ENCODE data around the gene GABRR2. TPM values are rescaled to one million over a fixed set of nuclear protein-coding genes. Genes with fewer than 3 reads are reported as not detected.

Gene GABRR2
- total RNA-seq, 1 experiment from 2014 or later: 0.78 TPM

- Mint-ChIP-seq H3K27me3 (ENCODE audit: unreplicated experiment) (peaks cover 26% of the 10 kb centered on the region), H3K4me1 (ENCODE audit: low read depth, unreplicated experiment) (no peaks in the 10 kb centered on the region), H3K27ac (ENCODE audit: unreplicated experiment) (no peak overlapping the region), H3K36me3 (ENCODE audit: insufficient read depth, unreplicated experiment) (no peaks in the 10 kb centered on the region), H3K4me3 (ENCODE audit: low read depth, unreplicated experiment) (no peak overlapping the region), H3K9me3 (ENCODE audit: low read depth, unreplicated experiment) (no peaks in the 10 kb centered on the region)
- TF ChIP-seq CTCF (IDR thresholded peaks at IDR 0.05; ENCODE audit: unreplicated experiment): no peak
- CTCF ChIA-PET: no interaction called here
- no peak for DNase-seq
- intact Hi-C loops (cut with micrococcal nuclease; ENCODE audit: unreplicated experiment): no loop called here
- no TSS peak for BruUV-seq (replicated peaks)
Measured at GRCh38 chr6:89214197-89214596, 100.9 kb downstream of the GABRR2 start.

- TF ChIP-seq CTCF (IDR thresholded peaks at IDR 0.05; ENCODE audit: unreplicated experiment): no peak
- H3K27ac Mint-ChIP-seq (ENCODE audit: unreplicated experiment): no peak overlapping the region
- H3K27me3 Mint-ChIP-seq (ENCODE audit: unreplicated experiment): peaks cover 26% of the 10 kb centered on the region
- no peaks in the 10 kb centered on the region for H3K9me3 Mint-ChIP-seq (ENCODE audit: low read depth, unreplicated experiment)
- CTCF ChIA-PET: no interaction called here
- DNase-seq: no peak
- H3K4me3 Mint-ChIP-seq (ENCODE audit: low read depth, unreplicated experiment): no peak overlapping the region
- intact Hi-C loops (cut with micrococcal nuclease; ENCODE audit: unreplicated experiment): no loop called here
- no peaks in the 10 kb centered on the region for H3K4me1 Mint-ChIP-seq (ENCODE audit: low read depth, unreplicated experiment)
- BruUV-seq (replicated peaks): no TSS peak
- no peaks in the 10 kb centered on the region for H3K36me3 Mint-ChIP-seq (ENCODE audit: insufficient read depth, unreplicated experiment)
Measured at GRCh38 chr6:89212472-89212871, 102.6 kb downstream of the GABRR2 start.

GRCh38 chr6:89209457-89209856 is 105.6 kb downstream of the GABRR2 start:
- H3K9me3 Mint-ChIP-seq (ENCODE audit: low read depth, unreplicated experiment): no peaks in the 10 kb centered on the region
- no TSS peak for BruUV-seq (replicated peaks)

GRCh38 chr6:89208551-89208950 is 106.5 kb downstream of the GABRR2 start:
- no peak for DNase-seq
- H3K4me1 Mint-ChIP-seq (ENCODE audit: low read depth, unreplicated experiment): no peaks in the 10 kb centered on the region
- CTCF ChIA-PET: no interaction called here
- no peak for TF ChIP-seq CTCF (IDR thresholded peaks at IDR 0.05; ENCODE audit: unreplicated experiment)
- intact Hi-C loops (cut with micrococcal nuclease; ENCODE audit: unreplicated experiment): no loop called here
- peaks cover 52% of the 10 kb centered on the region for H3K27me3 Mint-ChIP-seq (ENCODE audit: unreplicated experiment)
- H3K9me3 Mint-ChIP-seq (ENCODE audit: low read depth, unreplicated experiment): no peaks in the 10 kb centered on the region
- H3K27ac Mint-ChIP-seq (ENCODE audit: unreplicated experiment): no peak overlapping the region
- H3K36me3 Mint-ChIP-seq (ENCODE audit: insufficient read depth, unreplicated experiment): no peaks in the 10 kb centered on the region
- no peak overlapping the region for H3K4me3 Mint-ChIP-seq (ENCODE audit: low read depth, unreplicated experiment)
- no TSS peak for BruUV-seq (replicated peaks)

More at GRCh38 chr6:89209457-89209856, 105.6 kb downstream of the GABRR2 start:
- TF ChIP-seq CTCF (IDR thresholded peaks at IDR 0.05; ENCODE audit: unreplicated experiment): no peak
- Mint-ChIP-seq H3K27ac (ENCODE audit: unreplicated experiment) (no peak overlapping the region), H3K36me3 (ENCODE audit: insufficient read depth, unreplicated experiment) (no peaks in the 10 kb centered on the region), H3K4me3 (ENCODE audit: low read depth, unreplicated experiment) (no peak overlapping the region), H3K4me1 (ENCODE audit: low read depth, unreplicated experiment) (no peaks in the 10 kb centered on the region), H3K27me3 (ENCODE audit: unreplicated experiment) (peaks cover 43% of the 10 kb centered on the region)
- CTCF ChIA-PET: no interaction called here
- no peak for DNase-seq
- intact Hi-C loops (cut with micrococcal nuclease; ENCODE audit: unreplicated experiment): no loop called here

Other genes with a start within 250 kb of the GABRR2 start
- gene PNRC1, start 234.5 kb downstream of the GABRR2 start, total RNA-seq (2022): 45.4 and 46.2 TPM in 2 replicates
- 1.7 and 1.8 TPM in 2 replicates for gene SRSF12, start 197.2 kb downstream of the GABRR2 start, total RNA-seq (2022)
- 26.6 and 33.2 TPM in 2 replicates for gene PM20D2, start 169.2 kb downstream of the GABRR2 start, total RNA-seq (2022)
- not detected in 2 replicates for gene GABRR1, start 97.9 kb downstream of the GABRR2 start, total RNA-seq (2022)
- 16.6 and 18.7 TPM in 2 replicates for gene UBE2J1, start 37.4 kb upstream of the GABRR2 start, total RNA-seq (2022)
- gene RRAGD, start 97.0 kb upstream of the GABRR2 start, total RNA-seq (2022): 1.3 and 1.7 TPM in 2 replicates
- gene ANKRD6, start 117.9 kb upstream of the GABRR2 start, total RNA-seq (2022): 14.7 and 18.0 TPM in 2 replicates

Measured in Calu3 (cell line).